B cell (primary cell): ENCODE data around the gene LYST. TPM values are rescaled to one million over a fixed set of nuclear protein-coding genes. Genes with fewer than 3 reads are reported as not detected.

Experiments used
- ATAC-seq: fragments of 200-7000 bp; cut with Tn5 transposase; one replicate; pipeline ENCODE4 v1.10.0; 2021; ENCODE audit warnings: low read depth, mild to moderate bottlenecking, moderate number of reproducible peaks, moderate library complexity
- CTCF ChIA-PET: fragments of 350-600 bp; sonication (Branson Sonifier 250); formaldehyde crosslinking; loops from one replicate; lab custom pipeline; 2021; ENCODE audit warnings: antibody characterized with exemption, inconsistent platforms; lab: Charles Lee
- POLR2A ChIA-PET: fragments of 350-600 bp; sonication (Branson Sonifier 250); formaldehyde crosslinking; loops from one replicate; lab custom pipeline; 2021; ENCODE audit warnings: antibody characterized with exemption; lab: Charles Lee
- DNase-seq: peaks from one replicate; pipeline ENCODE4 v3.0.0; 2013
- H2AFZ ChIP-seq: 2 replicates; pipeline ENCODE4 v1.6.1; 2012; ENCODE audit warnings: mild to moderate bottlenecking, low read depth, low read length; ENCODE audit not compliant: insufficient read depth, poor library complexity, severe bottlenecking
- H3K27ac ChIP-seq, 2 donors: 1 replicate in 1 of 2; 2 replicates in 1 of 2; pipeline ENCODE4 v1.5.1; 2012 to 2013; ENCODE audit warnings: low read length in 2 of 2, mild to moderate bottlenecking in 2 of 2, moderate library complexity in 1 of 2
- H3K27me3 ChIP-seq, 4 experiments: fragments of 200-600 bp in 1 of 4; sonication (generic) in 1 of 4; replicated peaks in 1 of 4; 1 replicate in 2 of 4; 2 replicates in 2 of 4; pipeline versions ENCODE4 v1.6.1 to v1.7.0; 2013 to 2016; ENCODE audit warnings: low read length in 3 of 4, mild to moderate bottlenecking in 2 of 4, mixed read lengths in 1 of 4, moderate library complexity in 1 of 4; ENCODE audit not compliant: insufficient read depth in 4 of 4, control insufficient read depth in 3 of 4; ENCODE audit errors: control extremely low read depth in 1 of 4
- H3K36me3 ChIP-seq, 2 experiments: replicated peaks in 1 of 2; 1 replicate in 1 of 2; 2 replicates in 1 of 2; pipeline versions ENCODE4 v1.6.1 to v1.7.1; 2013; ENCODE audit warnings: low read length in 1 of 2; ENCODE audit not compliant: insufficient read depth in 2 of 2, control insufficient read depth in 1 of 2; ENCODE audit errors: control extremely low read depth in 1 of 2, extremely low read depth in 1 of 2
- H3K4me1 ChIP-seq, 2 donors: fragments of 200-600 bp in 1 of 2; sonication (generic) in 1 of 2; 1 replicate in 1 of 2; 2 replicates in 1 of 2; pipeline versions ENCODE4 v1.5.1 to v1.6.1; 2013 to 2017; ENCODE audit warnings: low read length in 2 of 2; ENCODE audit not compliant: control insufficient read depth in 2 of 2, insufficient read depth in 2 of 2
- H3K4me2 ChIP-seq: replicated peaks from 2 replicates; pipeline ENCODE3; 2012; ENCODE audit warnings: mild to moderate bottlenecking, low read depth, low read length; ENCODE audit not compliant: poor library complexity, severe bottlenecking
- H3K4me3 ChIP-seq, 5 experiments: fragments of 200-600 bp in 1 of 5; sonication (generic) in 1 of 5; 1 replicate in 3 of 5; 2 replicates in 2 of 5; pipeline versions ENCODE4 v1.5.1 to v1.7.0; 2011 to 2016; ENCODE audit warnings: low read length in 4 of 5, mild to moderate bottlenecking in 4 of 5, low read depth in 2 of 5, control low read depth in 1 of 5, moderate library complexity in 1 of 5; ENCODE audit not compliant: insufficient read depth in 1 of 5; ENCODE audit errors: control extremely low read depth in 1 of 5, extremely low read depth in 1 of 5
- H3K79me2 ChIP-seq: fragments of 200-600 bp; sonication (generic); one replicate; pipeline ENCODE4 v1.6.0; 2016; ENCODE audit warnings: low read length; ENCODE audit not compliant: control insufficient read depth, insufficient read depth
- H3K9ac ChIP-seq: fragments of 200-600 bp; sonication (generic); 2 replicates; pipeline ENCODE4 v1.6.1; 2017; ENCODE audit warnings: mild to moderate bottlenecking, low read length, moderate library complexity
- H3K9me3 ChIP-seq, 3 donors: one replicate each; pipeline versions ENCODE4 v1.6.1 to v1.7.1; 2013; ENCODE audit warnings: low read length in 2 of 3; ENCODE audit not compliant: control insufficient read depth in 2 of 3, insufficient read depth in 1 of 3; ENCODE audit errors: control extremely low read depth in 1 of 3
- H4K20me1 ChIP-seq: 2 replicates; pipeline ENCODE4 v1.6.0; 2012; ENCODE audit warnings: mild to moderate bottlenecking, low read length; ENCODE audit not compliant: insufficient read depth, control insufficient read depth, poor library complexity, severe bottlenecking
- H3K27ac Mint-ChIP-seq: one replicate; pipeline ENCODE4 v1.8.0; 2021; ENCODE audit warnings: mixed read lengths
- H3K27me3 Mint-ChIP-seq: one replicate; pipeline ENCODE4 v1.8.0; 2021; ENCODE audit warnings: mixed read lengths
- H3K4me1 Mint-ChIP-seq: one replicate; pipeline ENCODE4 v1.8.0; 2021; ENCODE audit warnings: mixed read lengths
- H3K4me3 Mint-ChIP-seq: one replicate; pipeline ENCODE4 v1.8.0; 2021; ENCODE audit warnings: mixed read lengths
- H3K9me3 Mint-ChIP-seq: one replicate; pipeline ENCODE4 v1.8.0; 2022; ENCODE audit warnings: mixed read lengths; ENCODE audit not compliant: insufficient read depth
- EZH2 ChIP-seq: IDR thresholded peaks from 2 replicates; pipeline ENCODE4 v1.6.1; 2012; ENCODE audit warnings: borderline replicate concordance, low read depth, mild to moderate bottlenecking, moderate library complexity, low read length; ENCODE audit not compliant: insufficient read depth, poor library complexity, severe bottlenecking
- WGBS: methylation state at CpG from one replicate; pipeline ENCODE4 v1.1.5; 2013; ENCODE audit warnings: missing lambda C conversion rate; ENCODE audit not compliant: insufficient coverage; 5-methylcytosine and 5-hydroxymethylcytosine counted together
- intact Hi-C: fragments of 100-400 bp; cut with micrococcal nuclease; formaldehyde crosslinking; loops from one replicate; pipeline ENCODE4 v1.10.0; 2022
- polyA plus RNA-seq: library from polyadenylated mRNA; depleted of rRNA; stranded (reverse); fragments of >200 nt; gene quantifications from 2 replicates; pipeline ENCODE4 v1.2.3, GENCODE V29; 2012
- total RNA-seq, 2 donors: library from RNA; stranded (reverse); fragments of 120-200 nt in 1 of 2; gene quantifications; 1 replicate in 1 of 2; 2 replicates in 1 of 2; pipeline versions ENCODE4 v1.2.3 to v1.2.4, GENCODE V29; 2013 to 2022
- TF ChIP-seq, protein P1 (sequence below): fragments of 200-600 bp; IDR thresholded peaks from one replicate; pipeline ENCODE4 v1.8.0; 2022; ENCODE audit warnings: antibody characterized with exemption, mild to moderate bottlenecking

LYST gene
- total and polyA plus RNA-seq, 2 donors (not counting 1 experiment from before 2014, with no cell fraction given): 50.4 to 120 TPM

- Histone ChIP-seq H3K79me2 (no peaks in the 10 kb centered on the region), H3K4me1 (no peaks in the 10 kb centered on the region), H4K20me1 (no peaks in the 10 kb centered on the region), H2AFZ (no peak overlapping the region), H3K9ac (no peak overlapping the region), H3K27ac (no peak overlapping the region), H3K36me3 (peaks cover 4 to 61% of the 10 kb centered on the region in 2 experiments), H3K27me3 (no peaks in the 10 kb centered on the region), H3K4me3 (no peak overlapping the region), H3K4me2 (no peak overlapping the region), H3K9me3 (no peaks in the 10 kb centered on the region)
- WGBS: no CpG with 5 or more reads among the region's 1 CpG
- Mint-ChIP-seq H3K4me1 (no peaks in the 10 kb centered on the region), H3K4me3 (no peak overlapping the region), H3K9me3 (no peaks in the 10 kb centered on the region), H3K27me3 (no peaks in the 10 kb centered on the region), H3K27ac (no peak overlapping the region)
- TF ChIP-seq EZH2: no peak
- TF ChIP-seq, protein P1, sequence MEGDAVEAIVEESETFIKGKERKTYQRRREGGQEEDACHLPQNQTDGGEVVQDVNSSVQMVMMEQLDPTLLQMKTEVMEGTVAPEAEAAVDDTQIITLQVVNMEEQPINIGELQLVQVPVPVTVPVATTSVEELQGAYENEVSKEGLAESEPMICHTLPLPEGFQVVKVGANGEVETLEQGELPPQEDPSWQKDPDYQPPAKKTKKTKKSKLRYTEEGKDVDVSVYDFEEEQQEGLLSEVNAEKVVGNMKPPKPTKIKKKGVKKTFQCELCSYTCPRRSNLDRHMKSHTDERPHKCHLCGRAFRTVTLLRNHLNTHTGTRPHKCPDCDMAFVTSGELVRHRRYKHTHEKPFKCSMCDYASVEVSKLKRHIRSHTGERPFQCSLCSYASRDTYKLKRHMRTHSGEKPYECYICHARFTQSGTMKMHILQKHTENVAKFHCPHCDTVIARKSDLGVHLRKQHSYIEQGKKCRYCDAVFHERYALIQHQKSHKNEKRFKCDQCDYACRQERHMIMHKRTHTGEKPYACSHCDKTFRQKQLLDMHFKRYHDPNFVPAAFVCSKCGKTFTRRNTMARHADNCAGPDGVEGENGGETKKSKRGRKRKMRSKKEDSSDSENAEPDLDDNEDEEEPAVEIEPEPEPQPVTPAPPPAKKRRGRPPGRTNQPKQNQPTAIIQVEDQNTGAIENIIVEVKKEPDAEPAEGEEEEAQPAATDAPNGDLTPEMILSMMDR: no peak
- DNase-seq: no peak
- no peak for ATAC-seq
- ChIA-PET CTCF (no interaction called here), POLR2A (no interaction called here)
- intact Hi-C loops: no loop called here
Measured at GRCh38 chr1:235730007-235730406, 136.7 kb downstream of the LYST start.

- WGBS: no CpG with 5 or more reads among the region's 1 CpG
Measured at GRCh38 chr1:235726557-235726956, 140.1 kb downstream of the LYST start.

More at GRCh38 chr1:235726557-235726956, 140.1 kb downstream of the LYST start:
- intact Hi-C loops: no loop called here
- no peak for DNase-seq
- CTCF ChIA-PET: no interaction called here
- no peak overlapping the region for H3K27ac Mint-ChIP-seq
- Histone ChIP-seq H3K79me2 (no peaks in the 10 kb centered on the region), H4K20me1 (no peaks in the 10 kb centered on the region), H2AFZ (no peak overlapping the region), H3K27ac (no peak overlapping the region), H3K9ac (no peak overlapping the region), H3K9me3 (no peaks in the 10 kb centered on the region), H3K4me3 (no peak overlapping the region), H3K27me3 (no peaks in the 10 kb centered on the region), H3K36me3 (peaks cover 10 to 75% of the 10 kb centered on the region in 2 experiments), H3K4me2 (no peak overlapping the region), H3K4me1 (no peaks in the 10 kb centered on the region)
- no peak for ATAC-seq
- no peak overlapping the region for H3K4me3 Mint-ChIP-seq
- H3K27me3 Mint-ChIP-seq: no peaks in the 10 kb centered on the region
- H3K4me1 Mint-ChIP-seq: no peaks in the 10 kb centered on the region
- POLR2A ChIA-PET: no interaction called here
- TF ChIP-seq EZH2: no peak
- TF ChIP-seq, protein P1: no peak
- H3K9me3 Mint-ChIP-seq: no peaks in the 10 kb centered on the region
